H9 (cell line): ENCODE data around the gene FPR2. TPM values are rescaled to one million over a fixed set of nuclear protein-coding genes. Genes with fewer than 3 reads are reported as not detected.

Source experiments
- DNase-seq: peaks from one replicate; pipeline ENCODE4 v3.0.0-alpha.2; 2017
- H2AFZ ChIP-seq: one replicate; pipeline ENCODE4 v1.6.1; 2013; ENCODE audit warnings: mild to moderate bottlenecking, low read length, control low read depth, moderate library complexity
- H2AK5ac ChIP-seq: 2 replicates; pipeline ENCODE4 v1.6.1; 2013; ENCODE audit warnings: low read length, control low read depth, mixed read lengths; ENCODE audit not compliant: insufficient read length
- H2BK120ac ChIP-seq: one replicate; pipeline ENCODE4 v1.6.1; 2013; ENCODE audit warnings: low read depth, mild to moderate bottlenecking, low read length, control low read depth, inconsistent platforms; ENCODE audit not compliant: poor library complexity, severe bottlenecking
- H2BK12ac ChIP-seq: 2 replicates; pipeline ENCODE4 v1.6.1; 2013; ENCODE audit warnings: low read length, control low read depth, mixed read lengths, low read depth; ENCODE audit not compliant: insufficient read length
- H2BK15ac ChIP-seq: 2 replicates; pipeline ENCODE4 v1.6.1; 2013; ENCODE audit warnings: low read depth, low read length, control low read depth
- H2BK20ac ChIP-seq: one replicate; pipeline ENCODE4 v1.6.1; 2013; ENCODE audit warnings: low read depth, mild to moderate bottlenecking, low read length, control low read depth, inconsistent platforms; ENCODE audit not compliant: poor library complexity, severe bottlenecking
- H2BK5ac ChIP-seq: 2 replicates; pipeline ENCODE4 v1.6.1; 2013; ENCODE audit warnings: low read length, control low read depth, mixed read lengths; ENCODE audit not compliant: insufficient read length
- H3K14ac ChIP-seq: 2 replicates; pipeline ENCODE4 v1.6.1; 2013; ENCODE audit warnings: low read length, control low read depth; ENCODE audit not compliant: insufficient read depth
- H3K18ac ChIP-seq: 2 replicates; pipeline ENCODE4 v1.6.1; 2013; ENCODE audit warnings: low read depth, mild to moderate bottlenecking, mixed read lengths, low read length, control low read depth; ENCODE audit not compliant: insufficient read length
- H3K23ac ChIP-seq: 2 replicates; pipeline ENCODE4 v1.6.1; 2013; ENCODE audit warnings: low read length, control low read depth, mixed read lengths, low read depth; ENCODE audit not compliant: insufficient read length
- H3K23me2 ChIP-seq: 2 replicates; pipeline ENCODE4 v1.6.1; 2013; ENCODE audit warnings: low read depth, mild to moderate bottlenecking, mixed read lengths, low read length, control low read depth; ENCODE audit not compliant: insufficient read length, poor library complexity, severe bottlenecking
- H3K27ac ChIP-seq: 2 replicates; pipeline ENCODE4 v1.5.1; 2013; ENCODE audit warnings: low read length, control low read depth, mixed read lengths, low read depth; ENCODE audit not compliant: insufficient read length
- H3K27me3 ChIP-seq: 2 replicates; pipeline ENCODE4 v1.6.1; 2013; ENCODE audit warnings: low read length, control low read depth, inconsistent platforms; ENCODE audit not compliant: insufficient read depth
- H3K4ac ChIP-seq: 2 replicates; pipeline ENCODE4 v1.6.1; 2013; ENCODE audit warnings: low read depth, mild to moderate bottlenecking, control low read depth, inconsistent platforms, low read length, moderate library complexity
- H3K4me1 ChIP-seq: 2 replicates; pipeline ENCODE4 v1.6.1; 2013; ENCODE audit warnings: low read length, control low read depth, inconsistent platforms; ENCODE audit not compliant: insufficient read depth
- H3K4me2 ChIP-seq: 2 replicates; pipeline ENCODE4 v1.6.1; 2013; ENCODE audit warnings: low read length, control low read depth, mixed read lengths; ENCODE audit not compliant: insufficient read length, insufficient read depth
- H3K56ac ChIP-seq: 2 replicates; pipeline ENCODE4 v1.6.1; 2013; ENCODE audit warnings: low read depth, mild to moderate bottlenecking, mixed read lengths, low read length, control low read depth; ENCODE audit not compliant: insufficient read length
- H3K79me1 ChIP-seq: 2 replicates; pipeline ENCODE4 v1.6.1; 2013; ENCODE audit warnings: low read depth, mild to moderate bottlenecking, moderate library complexity, low read length, control low read depth, inconsistent platforms; ENCODE audit not compliant: insufficient read depth, poor library complexity, severe bottlenecking
- H3K79me2 ChIP-seq: 2 replicates; pipeline ENCODE4 v1.6.1; 2013; ENCODE audit warnings: low read length, control low read depth, inconsistent platforms; ENCODE audit not compliant: insufficient read depth
- H3K9ac ChIP-seq: 2 replicates; pipeline ENCODE4 v1.6.1; 2013; ENCODE audit warnings: low read length, control low read depth, mixed read lengths; ENCODE audit not compliant: insufficient read length; ENCODE audit errors: extremely low read depth
- H3K9me3 ChIP-seq: one replicate; pipeline ENCODE4 v1.6.1; 2013; ENCODE audit warnings: low read depth, low read length, inconsistent platforms; ENCODE audit not compliant: control insufficient read depth
- H3T11ph ChIP-seq: one replicate; pipeline ENCODE4 v1.6.1; 2013; ENCODE audit warnings: mild to moderate bottlenecking, low read length, control low read depth, inconsistent platforms
- H4K20me1 ChIP-seq: one replicate; pipeline ENCODE4 v1.6.1; 2013; ENCODE audit not compliant: control insufficient read depth, insufficient read length, insufficient read depth
- H4K5ac ChIP-seq: 2 replicates; pipeline ENCODE4 v1.6.1; 2013; ENCODE audit warnings: low read depth, mild to moderate bottlenecking, mixed read lengths, low read length, control low read depth; ENCODE audit not compliant: insufficient read length
- H4K8ac ChIP-seq: replicated peaks from 2 replicates; pipeline ENCODE4 v1.6.1; 2013; ENCODE audit warnings: low read length, control low read depth, mixed read lengths, low read depth; ENCODE audit not compliant: insufficient read length
- H4K91ac ChIP-seq: 2 replicates; pipeline ENCODE4 v1.6.1; 2013; ENCODE audit warnings: low read depth, mild to moderate bottlenecking, moderate library complexity, mixed read lengths, low read length, control low read depth; ENCODE audit not compliant: insufficient read length
- H3K27ac Mint-ChIP-seq, 3 experiments: 2 replicates in 2 of 3; 3 replicates in 1 of 3; pipeline ENCODE4 v1.8.0; 2020 to 2021; ENCODE audit warnings: mixed read lengths in 3 of 3, mild to moderate bottlenecking in 1 of 3, moderate library complexity in 1 of 3
- H3K27me3 Mint-ChIP-seq: 2 replicates; pipeline ENCODE4 v1.8.0; 2021; ENCODE audit warnings: low read depth, mild to moderate bottlenecking, moderate library complexity, mixed read lengths
- H3K36me3 Mint-ChIP-seq, 3 experiments: 2 replicates in 2 of 3; 3 replicates in 1 of 3; pipeline ENCODE4 v1.8.0; 2020 to 2021; ENCODE audit warnings: low read depth in 3 of 3, mixed read lengths in 3 of 3; ENCODE audit not compliant: insufficient read depth in 1 of 3
- H3K4me1 Mint-ChIP-seq, 2 experiments: 2 replicates each; pipeline ENCODE4 v1.8.0; 2020; ENCODE audit warnings: mixed read lengths in 2 of 2
- H3K4me3 Mint-ChIP-seq, 2 experiments: 2 replicates in 1 of 2; 3 replicates in 1 of 2; pipeline ENCODE4 v1.8.0; 2020 to 2021; ENCODE audit warnings: mild to moderate bottlenecking in 2 of 2, mixed read lengths in 2 of 2, moderate library complexity in 1 of 2
- H3K9me3 Mint-ChIP-seq, 2 experiments: 2 replicates in 1 of 2; 3 replicates in 1 of 2; pipeline ENCODE4 v1.8.0; 2020; ENCODE audit warnings: mild to moderate bottlenecking in 2 of 2, mixed read lengths in 2 of 2, moderate library complexity in 1 of 2
- WGBS: extraction: QIAGEN DNeasy Blood & Tissue Kit; methylation state at CpG from one replicate; pipeline ENCODE4 v1.1.7; 2013; ENCODE audit warnings: missing lambda C conversion rate, low lambda C conversion rate, mixed read lengths; ENCODE audit not compliant: insufficient read length; ENCODE audit errors: extremely low coverage; 5-methylcytosine and 5-hydroxymethylcytosine counted together
- total RNA-seq: library from RNA; stranded (reverse); gene quantifications from 2 replicates; pipeline ENCODE4 v1.2.1, GENCODE V29; 2021
- TF ChIP-seq, protein P1 (sequence below): fragments of 200-600 bp; sonication (generic); conservative IDR thresholded peaks from 3 replicates; pipeline ENCODE4 v1.8.0; 2021; ENCODE audit warnings: antibody characterized with exemption, mild to moderate bottlenecking

Gene FPR2
- total RNA-seq, 1 experiment from 2014 or later, result not detected

DNA sequence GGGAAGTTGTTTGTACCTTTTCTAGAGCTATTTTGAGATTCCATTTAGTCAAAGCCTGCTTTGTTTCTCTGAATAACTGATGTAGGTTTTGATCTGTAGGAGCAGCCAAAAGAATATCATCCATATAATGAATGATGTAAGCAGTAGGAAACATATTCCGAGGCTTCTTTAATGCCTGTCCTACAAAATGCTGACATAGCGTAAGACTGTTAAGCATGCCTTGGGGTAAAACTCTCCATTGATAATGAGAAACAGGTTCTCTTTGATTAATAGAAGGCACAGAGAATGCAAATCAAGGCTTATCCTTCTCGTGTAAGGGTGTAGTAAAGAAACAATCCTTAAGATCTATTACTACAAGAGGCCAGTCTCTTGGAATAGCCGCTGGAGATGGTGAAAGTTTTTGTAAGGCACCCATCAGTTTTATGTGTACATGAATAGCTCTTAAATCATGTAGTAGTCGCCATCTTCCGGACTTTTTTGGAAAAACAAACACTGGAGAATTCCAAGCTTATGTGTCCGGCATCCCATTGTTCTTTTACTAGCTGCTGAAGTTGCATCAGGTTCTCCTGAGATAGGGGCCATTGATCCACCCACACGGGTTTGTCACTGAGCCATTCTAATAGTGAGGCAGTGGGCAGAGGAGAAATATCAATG, 47.5 kb downstream of the FPR2 start:
- Mint-ChIP-seq H3K9me3 (peaks cover 86 to 91% of the 10 kb centered on the region in 2 experiments), H3K27ac (no peak overlapping the region), H3K4me3 (no peak overlapping the region), H3K36me3 (peaks cover 3 to 37% (median 9%) of the 10 kb centered on the region in 3 experiments; a peak in 4 of 7 replicates), H3K27me3 (no peaks in the 10 kb centered on the region), H3K4me1 (peaks cover 0 to 18% of the 10 kb centered on the region in 2 experiments; a peak in 2 of 4 replicates)
- no CpG with 5 or more reads among the region's 8 CpGs for WGBS
- H3K79me1 ChIP-seq, result no peaks in the 10 kb centered on the region
- no peak overlapping the region for H4K91ac ChIP-seq
- H2BK20ac ChIP-seq, result peak overlapping the region; percentile 34
- no peak overlapping the region for H3T11ph ChIP-seq
- H4K8ac ChIP-seq, result no peak overlapping the region
- no peak for DNase-seq
- H4K20me1 ChIP-seq, result no peaks in the 10 kb centered on the region
- H2BK15ac ChIP-seq, result no peak overlapping the region
- no peak overlapping the region for H3K56ac ChIP-seq
- no peak overlapping the region for H3K14ac ChIP-seq
- no peak overlapping the region for H2BK120ac ChIP-seq
- no peak overlapping the region for H3K9ac ChIP-seq
- H3K27ac ChIP-seq, result no peak overlapping the region
- H3K9me3 ChIP-seq, result peaks cover 4% of the 10 kb centered on the region
- H3K18ac ChIP-seq, result no peak overlapping the region
- H3K79me2 ChIP-seq, result no peaks in the 10 kb centered on the region
- H3K4me2 ChIP-seq, result no peak overlapping the region
- no peak overlapping the region for H4K5ac ChIP-seq
- no peak overlapping the region for H3K23ac ChIP-seq
- no peaks in the 10 kb centered on the region for H3K23me2 ChIP-seq
- H3K4ac ChIP-seq, result no peak overlapping the region
- H2BK12ac ChIP-seq, result no peak overlapping the region
- no peak overlapping the region for H2AK5ac ChIP-seq
- TF ChIP-seq, protein P1, sequence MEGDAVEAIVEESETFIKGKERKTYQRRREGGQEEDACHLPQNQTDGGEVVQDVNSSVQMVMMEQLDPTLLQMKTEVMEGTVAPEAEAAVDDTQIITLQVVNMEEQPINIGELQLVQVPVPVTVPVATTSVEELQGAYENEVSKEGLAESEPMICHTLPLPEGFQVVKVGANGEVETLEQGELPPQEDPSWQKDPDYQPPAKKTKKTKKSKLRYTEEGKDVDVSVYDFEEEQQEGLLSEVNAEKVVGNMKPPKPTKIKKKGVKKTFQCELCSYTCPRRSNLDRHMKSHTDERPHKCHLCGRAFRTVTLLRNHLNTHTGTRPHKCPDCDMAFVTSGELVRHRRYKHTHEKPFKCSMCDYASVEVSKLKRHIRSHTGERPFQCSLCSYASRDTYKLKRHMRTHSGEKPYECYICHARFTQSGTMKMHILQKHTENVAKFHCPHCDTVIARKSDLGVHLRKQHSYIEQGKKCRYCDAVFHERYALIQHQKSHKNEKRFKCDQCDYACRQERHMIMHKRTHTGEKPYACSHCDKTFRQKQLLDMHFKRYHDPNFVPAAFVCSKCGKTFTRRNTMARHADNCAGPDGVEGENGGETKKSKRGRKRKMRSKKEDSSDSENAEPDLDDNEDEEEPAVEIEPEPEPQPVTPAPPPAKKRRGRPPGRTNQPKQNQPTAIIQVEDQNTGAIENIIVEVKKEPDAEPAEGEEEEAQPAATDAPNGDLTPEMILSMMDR, result no peak
- H3K4me1 ChIP-seq, result no peaks in the 10 kb centered on the region
- H2AFZ ChIP-seq, result no peak overlapping the region
- H3K27me3 ChIP-seq, result no peaks in the 10 kb centered on the region
- no peak overlapping the region for H2BK5ac ChIP-seq
